SK-N-SH treated with all-trans-retinoic acid at 6 μM for 48 hours (cell line): ENCODE data around the gene MPP2.

Experiments
- ESRRG ChIP-seq: fragments of 250-450 bp; sonication (Bioruptor Pico); IDR thresholded peaks from 2 replicates; pipeline ENCODE4 v1.6.1; 2021; ENCODE audit warnings: mild to moderate bottlenecking
- OSR1 ChIP-seq: fragments of 250-450 bp; sonication (Bioruptor Pico); IDR thresholded peaks from 2 replicates; pipeline ENCODE4 v1.8.0; 2022; ENCODE audit warnings: moderate library complexity, mild to moderate bottlenecking, inconsistent platforms
- PPARA ChIP-seq: fragments of 250-450 bp; sonication (Bioruptor Pico); IDR thresholded peaks from 2 replicates; pipeline ENCODE4 v1.5.0; 2020; ENCODE audit warnings: mild to moderate bottlenecking, borderline replicate concordance
- SNAI2 ChIP-seq: fragments of 250-450 bp; sonication (Bioruptor Pico); IDR thresholded peaks from 2 replicates; pipeline ENCODE4 v1.5.0; 2020; ENCODE audit warnings: mild to moderate bottlenecking, moderate library complexity
- ZC3H10 ChIP-seq: fragments of 250-450 bp; sonication (Bioruptor Pico); IDR thresholded peaks from 2 replicates; pipeline ENCODE4 v1.5.1; 2021; ENCODE audit warnings: mild to moderate bottlenecking, moderate library complexity
- ZNF70 ChIP-seq: fragments of 450-650 bp; formaldehyde crosslinking; IDR thresholded peaks from 2 replicates; pipeline ENCODE4 v1.5.0; 2020; ENCODE audit warnings: mild to moderate bottlenecking, moderate library complexity

GRCh38 chr17:43935204-43935925, 28.0 kb upstream of the MPP2 start:
- TF ChIP-seq OSR1 (CRISPR knock-in tag) (no peak), ESRRG (CRISPR knock-in tag) (no peak), PPARA (no peak), ZNF70 (CRISPR knock-in tag) (no peak), SNAI2 (no peak), ZC3H10 (CRISPR knock-in tag) (no peak)
